Measurements from ENCODE around the gene COL6A3.

- TF ChIP-seq ZNF148 (tag by site-specific recombination; IDR thresholded peaks at IDR 0.05; ENCODE audit: borderline replicate concordance), result no peak
- TF ChIP-seq CTCF (tag by site-specific recombination; IDR thresholded peaks at IDR 0.05), result no peak
- no peak for TF ChIP-seq ZNF174 (tag by site-specific recombination; IDR thresholded peaks at IDR 0.05)
- no peak for TF ChIP-seq ZNF768 (tag by site-specific recombination; IDR thresholded peaks at IDR 0.05)
- no peak for TF ChIP-seq ZNF701 (tag by site-specific recombination; IDR thresholded peaks at IDR 0.05)
- TF ChIP-seq YY1 (tag by site-specific recombination; IDR thresholded peaks at IDR 0.05), result no peak
- no peak for TF ChIP-seq ZIC2 (tag by site-specific recombination; IDR thresholded peaks at IDR 0.05)
- TF ChIP-seq ZNF658 (tag by site-specific recombination; IDR thresholded peaks at IDR 0.05), result no peak
- no peak for TF ChIP-seq HOXA7 (CRISPR knock-in tag; IDR thresholded peaks at IDR 0.05; ENCODE audit: borderline replicate concordance)
- TF ChIP-seq ZNF24 (tag by site-specific recombination; IDR thresholded peaks at IDR 0.05), result no peak
- TF ChIP-seq ZNF121 (tag by site-specific recombination; IDR thresholded peaks at IDR 0.05), result no peak
- TF ChIP-seq SETDB1 (IDR thresholded peaks at IDR 0.05; ENCODE audit: insufficient read length, low read length), result no peak
Measured at GRCh38 chr2:237365671-237366070, 48.3 kb downstream of the COL6A3 start.
